ENCODE results near the gene SMAP1. TPM values are rescaled to one million over a fixed set of nuclear protein-coding genes. Genes with fewer than 3 reads are reported as not detected.
"Not testable (repeated sequence)": the region's sequence is repeated elsewhere in the genome, so short reads cannot be mapped to it uniquely, and the experiment has no call there.

Gene SMAP1
- total RNA-seq, 1 donor from 2014 or later, result 32.1 TPM

GRCh38 chr6:70763754-70764510 is 96.2 kb downstream of the SMAP1 start:
- Histone ChIP-seq H3K27ac (replicated peaks) (no peak overlapping the region), H3K27me3 (ENCODE audit: low read depth) (no peaks in the 10 kb centered on the region), H3K4me3 (no peak overlapping the region), H3K36me3 (peaks cover 13% of the 10 kb centered on the region), H3K9me3 (replicated peaks) (peaks cover 11% of the 10 kb centered on the region), H3K4me1 (no peaks in the 10 kb centered on the region)
- no peak for DNase-seq
- intact Hi-C loops (cut with micrococcal nuclease), result no loop called here
- no peak for TF ChIP-seq CTCF (IDR thresholded peaks at IDR 0.05; ENCODE audit: borderline replicate concordance)

- Histone ChIP-seq H3K4me3 (no peak overlapping the region), H3K27me3 (ENCODE audit: low read depth) (no peaks in the 10 kb centered on the region), H3K9me3 (replicated peaks) (peaks cover 11% of the 10 kb centered on the region), H3K4me1 (no peaks in the 10 kb centered on the region), H3K27ac (replicated peaks) (no peak overlapping the region), H3K36me3 (peaks cover 13% of the 10 kb centered on the region)
- DNase-seq, result no peak
- TF ChIP-seq CTCF (IDR thresholded peaks at IDR 0.05; ENCODE audit: borderline replicate concordance), result no peak
- intact Hi-C loops (cut with micrococcal nuclease), result no loop called here
Measured at GRCh38 chr6:70764706-70765105, 97.0 kb downstream of the SMAP1 start.

- H3K4me1 ChIP-seq; H3K27ac ChIP-seq (replicated peaks); H3K9me3 ChIP-seq (replicated peaks); DNase-seq; intact Hi-C loops (cut with micrococcal nuclease); H3K4me3 ChIP-seq; H3K27me3 ChIP-seq (ENCODE audit: low read depth): not testable (repeated sequence)
- H3K36me3 ChIP-seq, result peaks cover 20% of the 10 kb centered on the region
Measured at GRCh38 chr6:70771351-70771750, 103.7 kb downstream of the SMAP1 start.

GRCh38 chr6:70779934-70780333 is 112.3 kb downstream of the SMAP1 start:
- Histone ChIP-seq H3K4me3 (no peak overlapping the region), H3K27ac (replicated peaks) (no peak overlapping the region), H3K9me3 (replicated peaks) (peaks cover 5% of the 10 kb centered on the region), H3K4me1 (no peaks in the 10 kb centered on the region), H3K27me3 (ENCODE audit: low read depth) (no peaks in the 10 kb centered on the region), H3K36me3 (peaks cover 20% of the 10 kb centered on the region)
- intact Hi-C loops (cut with micrococcal nuclease), result no loop called here
- no peak for TF ChIP-seq CTCF (IDR thresholded peaks at IDR 0.05; ENCODE audit: borderline replicate concordance)
- DNase-seq, result no peak

- peaks cover 11% of the 10 kb centered on the region for H3K9me3 ChIP-seq (replicated peaks)
- no peaks in the 10 kb centered on the region for H3K4me1 ChIP-seq
- H3K4me3 ChIP-seq, result no peak overlapping the region
- TF ChIP-seq CTCF (IDR thresholded peaks at IDR 0.05; ENCODE audit: borderline replicate concordance), result no peak
- H3K36me3 ChIP-seq, result peaks cover 20% of the 10 kb centered on the region
- no peak for DNase-seq
- no peaks in the 10 kb centered on the region for H3K27me3 ChIP-seq (ENCODE audit: low read depth)
- H3K27ac ChIP-seq (replicated peaks), result no peak overlapping the region
- intact Hi-C loops (cut with micrococcal nuclease), result no loop called here
Measured at GRCh38 chr6:70790483-70791224, 123.0 kb downstream of the SMAP1 start.

- no peak for TF ChIP-seq CTCF (IDR thresholded peaks at IDR 0.05; ENCODE audit: borderline replicate concordance)
- Histone ChIP-seq H3K4me1 (no peaks in the 10 kb centered on the region), H3K4me3 (no peak overlapping the region), H3K27me3 (ENCODE audit: low read depth) (no peaks in the 10 kb centered on the region), H3K27ac (replicated peaks) (no peak overlapping the region), H3K36me3 (peaks cover 16% of the 10 kb centered on the region), H3K9me3 (replicated peaks) (peaks cover 11% of the 10 kb centered on the region)
- no peak for DNase-seq
- intact Hi-C loops (cut with micrococcal nuclease), result no loop called here
Measured at GRCh38 chr6:70797625-70798024, 129.9 kb downstream of the SMAP1 start.

Data from left ventricle myocardium inferior (tissue), 1 donor.